Measurements from ENCODE around the gene PHLDB2. TPM values are rescaled to one million over a fixed set of nuclear protein-coding genes. Genes with fewer than 3 reads are reported as not detected.

The PHLDB2 gene
- total and polyA plus RNA-seq, 10 of the 15 experiments (the other 5 are each of a cell fraction or from before 2014, with no cell fraction given) = 0.03 to 0.67 (median 0.40) TPM

DNA sequence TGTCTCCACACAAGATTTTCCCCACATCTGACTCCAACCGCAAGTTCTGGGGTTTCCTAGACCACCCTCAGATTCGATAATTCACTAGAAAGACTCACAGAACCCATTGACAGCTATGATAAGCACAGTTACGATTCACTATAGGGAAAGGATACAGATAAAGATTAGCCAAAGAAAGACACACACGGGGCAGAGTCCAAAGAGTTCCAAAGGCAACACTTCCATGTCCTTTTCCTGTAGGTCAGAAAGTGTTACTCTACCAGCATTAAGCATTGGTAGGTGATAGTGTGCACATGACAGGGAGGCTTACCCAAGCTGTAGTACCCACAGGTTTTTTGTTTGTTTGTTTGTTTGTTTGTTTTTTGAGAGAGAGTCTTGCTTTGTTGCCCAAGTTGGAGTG, 48.1 kb downstream of the PHLDB2 start:
- ChIA-PET POLR2A (no interaction called here), SMC1A (ENCODE audit: uncharacterized antibody, unreplicated experiment) (interaction anchor here (1.1 to 1.3 kb wide), 3 partner anchors 11 to 98 kb away, joined by 3 to 4 read pairs (median 4); no protein-coding TSS in a partner anchor), RAD21 (ENCODE audit: unreplicated experiment) (interaction anchor here (0.8 to 1.5 kb wide), 5 partner anchors 12 to 136 kb away, joined by 3 to 4 read pairs (median 3); no protein-coding TSS in a partner anchor), CTCF (interaction anchor here (0.9 to 1.0 kb wide), 2 partner anchors 40 to 190 kb away, joined by 3 read pairs; no protein-coding TSS in a partner anchor)
- no peak overlapping the region for H3K27ac ChIP-seq (ENCODE audit: control insufficient read depth, insufficient read depth)
- H3K27me3 ChIP-seq (replicated peaks in 1 of 2; ENCODE audit: control insufficient read depth in 2 of 2, insufficient read depth in 2 of 2, low read length in 1 of 2) = no peaks in the 10 kb centered on the region
- H3K9me3 ChIP-seq (replicated peaks; ENCODE audit: control insufficient read depth, insufficient read depth, low read length) = no peaks in the 10 kb centered on the region
- H2AFZ ChIP-seq (ENCODE audit: control insufficient read depth, low read depth, low read length) = no peak overlapping the region
- intact Hi-C loops (cut with micrococcal nuclease; ENCODE audit: unreplicated experiment) = no loop called here
- FAIRE-seq (no peak), ATAC-seq (no peak), DNase-seq (ENCODE audit: low read depth, low spot score) (no peak)
- no peak overlapping the region for H3K4me3 ChIP-seq
- TF ChIP-seq IRF5 (IDR thresholded peaks at IDR 0.05; ENCODE audit: borderline replicate concordance) (no peak), CEBPZ (IDR thresholded peaks at IDR 0.05; ENCODE audit: low read depth, low read length) (no peak), EZH2 (IDR thresholded peaks at IDR 0.05; ENCODE audit: borderline replicate concordance, control insufficient read depth, low read depth, low read length) (no peak), RAD21 (IDR thresholded peaks at IDR 0.05; ENCODE audit: insufficient read depth, low read depth, low read length) (no peak), GATAD2B (conservative IDR thresholded peaks at IDR 0.05; ENCODE audit: low read depth) (no peak), E4F1 (IDR thresholded peaks at IDR 0.05; ENCODE audit: borderline replicate concordance, partially characterized antibody) (no peak)
- TF ChIP-seq, protein P1, sequence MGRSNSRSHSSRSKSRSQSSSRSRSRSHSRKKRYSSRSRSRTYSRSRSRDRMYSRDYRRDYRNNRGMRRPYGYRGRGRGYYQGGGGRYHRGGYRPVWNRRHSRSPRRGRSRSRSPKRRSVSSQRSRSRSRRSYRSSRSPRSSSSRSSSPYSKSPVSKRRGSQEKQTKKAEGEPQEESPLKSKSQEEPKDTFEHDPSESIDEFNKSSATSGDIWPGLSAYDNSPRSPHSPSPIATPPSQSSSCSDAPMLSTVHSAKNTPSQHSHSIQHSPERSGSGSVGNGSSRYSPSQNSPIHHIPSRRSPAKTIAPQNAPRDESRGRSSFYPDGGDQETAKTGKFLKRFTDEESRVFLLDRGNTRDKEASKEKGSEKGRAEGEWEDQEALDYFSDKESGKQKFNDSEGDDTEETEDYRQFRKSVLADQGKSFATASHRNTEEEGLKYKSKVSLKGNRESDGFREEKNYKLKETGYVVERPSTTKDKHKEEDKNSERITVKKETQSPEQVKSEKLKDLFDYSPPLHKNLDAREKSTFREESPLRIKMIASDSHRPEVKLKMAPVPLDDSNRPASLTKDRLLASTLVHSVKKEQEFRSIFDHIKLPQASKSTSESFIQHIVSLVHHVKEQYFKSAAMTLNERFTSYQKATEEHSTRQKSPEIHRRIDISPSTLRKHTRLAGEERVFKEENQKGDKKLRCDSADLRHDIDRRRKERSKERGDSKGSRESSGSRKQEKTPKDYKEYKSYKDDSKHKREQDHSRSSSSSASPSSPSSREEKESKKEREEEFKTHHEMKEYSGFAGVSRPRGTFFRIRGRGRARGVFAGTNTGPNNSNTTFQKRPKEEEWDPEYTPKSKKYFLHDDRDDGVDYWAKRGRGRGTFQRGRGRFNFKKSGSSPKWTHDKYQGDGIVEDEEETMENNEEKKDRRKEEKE (IDR thresholded peaks at IDR 0.05) = no peak
- H3K9ac ChIP-seq (ENCODE audit: control insufficient read depth, insufficient read depth, low read length) = no peak overlapping the region
- H3K4me1 ChIP-seq (ENCODE audit: control insufficient read depth, insufficient read depth, low read length) = no peaks in the 10 kb centered on the region
- H3K4me2 ChIP-seq (ENCODE audit: control insufficient read depth, insufficient read depth) = no peak overlapping the region
- H3K36me3 ChIP-seq (ENCODE audit: control insufficient read depth in 2 of 2, insufficient read depth in 2 of 2, low read length in 1 of 2) = no peaks in the 10 kb centered on the region
- WGBS (ENCODE audit: insufficient coverage, insufficient replicate concordance, low lambda C conversion rate, missing lambda C conversion rate) = 32% methylated on average over 4 of the region's 4 CpGs
- no peaks in the 10 kb centered on the region for H4K20me1 ChIP-seq (ENCODE audit: control insufficient read depth, insufficient read depth)
- BruUV-seq (replicated peaks) = no TSS peak
- no peaks in the 10 kb centered on the region for H3K79me2 ChIP-seq (ENCODE audit: control insufficient read depth, insufficient read depth, low read length)
- in situ Hi-C loops (cut with MboI) = no loop called here
